HG03457 (cell line): Measurements from ENCODE around the gene PCNX2.
"Not testable (repeated sequence)": the region's sequence is repeated elsewhere in the genome, so short reads cannot be mapped to it uniquely, and the experiment has no call there.

Experiments used
- ATAC-seq: cut with Tn5 transposase; IDR thresholded peaks from one replicate; pipeline ENCODE4 v1.9.1; 2021; ENCODE audit warnings: moderate number of reproducible peaks; ENCODE audit not compliant: unreplicated experiment

The PCNX2 gene

GRCh38 chr1:233080827-233081226 lies 214.7 kb downstream of the PCNX2 start:
- not testable (repeated sequence) for ATAC-seq

- ATAC-seq = no peak
Observed at GRCh38 chr1:233080286-233080685, 215.2 kb downstream of the PCNX2 start.

DNA sequence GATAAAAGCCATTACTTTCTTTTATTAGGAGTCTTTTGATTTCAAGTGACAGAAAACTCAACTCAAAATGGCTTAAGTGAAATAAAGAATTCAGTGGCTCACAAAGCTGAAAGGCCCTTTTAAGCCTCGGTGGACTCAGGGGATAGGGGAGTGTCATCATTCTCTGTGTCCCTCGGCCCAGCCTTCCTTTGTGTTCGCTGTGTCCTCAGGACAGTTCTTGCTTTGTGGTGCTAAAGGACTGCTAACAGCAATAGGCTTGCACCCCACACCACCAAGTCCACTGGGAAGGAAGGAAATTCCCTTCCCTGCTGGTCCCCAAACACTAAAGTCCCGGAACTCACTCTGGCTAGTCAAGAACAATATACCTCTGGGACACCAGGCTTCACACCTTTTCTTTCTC lies 216.0 kb downstream of the PCNX2 start:
- ATAC-seq = no peak

DNA sequence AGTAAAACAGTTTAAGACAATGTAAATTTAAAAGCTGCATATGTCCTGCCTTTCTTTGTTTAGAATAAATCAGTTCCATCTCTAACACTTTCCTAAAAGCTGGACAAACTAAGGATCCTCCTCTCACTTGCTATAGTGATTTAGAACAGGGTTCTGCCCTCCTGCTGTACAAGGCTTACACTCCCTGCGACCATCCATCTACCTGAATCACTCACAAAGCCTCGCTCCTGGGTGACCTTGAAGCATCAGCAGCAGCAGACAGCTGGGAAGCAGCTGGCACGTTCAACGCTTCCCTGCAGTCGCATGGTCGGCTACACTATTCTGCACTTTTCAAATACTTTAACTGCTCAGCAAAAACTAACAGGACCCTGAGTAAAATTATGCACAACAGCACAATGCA lies 217.1 kb downstream of the PCNX2 start:
- ATAC-seq = no peak

DNA sequence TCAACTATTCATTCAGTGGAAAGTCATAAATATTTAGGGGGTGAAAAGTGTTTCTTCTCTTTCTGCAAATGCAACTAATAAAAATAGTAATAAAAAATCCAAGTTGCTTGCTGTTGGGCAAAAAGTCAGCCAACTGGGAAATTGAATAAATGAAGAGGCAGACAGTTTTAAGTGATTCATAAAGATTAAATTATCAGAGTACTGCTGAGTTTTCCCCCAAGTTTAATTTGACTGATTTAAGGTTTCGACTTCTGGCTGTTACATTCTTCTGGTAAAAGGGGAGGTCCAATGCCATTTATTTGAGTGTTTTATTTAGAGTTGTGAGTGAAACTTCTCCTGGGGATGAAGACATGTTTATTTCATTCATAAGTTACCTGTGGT lies 219.6 kb downstream of the PCNX2 start:
- no peak for ATAC-seq

DNA sequence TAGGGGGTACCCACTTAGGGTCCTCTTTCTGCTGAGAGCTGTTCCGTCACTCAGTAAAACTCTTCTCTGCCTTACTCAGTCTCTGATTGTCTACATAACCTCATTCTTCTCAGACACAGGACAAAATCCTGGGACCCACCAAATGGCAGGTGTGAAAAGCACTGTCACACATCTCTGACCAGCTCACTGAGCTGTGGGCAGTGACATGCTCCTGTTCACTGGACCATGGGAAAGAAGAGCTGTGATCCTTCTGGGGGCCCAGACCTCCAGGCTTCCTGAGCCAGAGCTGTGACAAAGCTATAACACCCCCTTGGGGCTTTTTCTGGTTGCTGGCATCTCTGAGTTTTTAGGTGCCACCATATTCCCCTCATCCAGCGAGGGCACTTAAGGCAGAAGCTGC lies 229.4 kb downstream of the PCNX2 start:
- ATAC-seq = no peak

DNA sequence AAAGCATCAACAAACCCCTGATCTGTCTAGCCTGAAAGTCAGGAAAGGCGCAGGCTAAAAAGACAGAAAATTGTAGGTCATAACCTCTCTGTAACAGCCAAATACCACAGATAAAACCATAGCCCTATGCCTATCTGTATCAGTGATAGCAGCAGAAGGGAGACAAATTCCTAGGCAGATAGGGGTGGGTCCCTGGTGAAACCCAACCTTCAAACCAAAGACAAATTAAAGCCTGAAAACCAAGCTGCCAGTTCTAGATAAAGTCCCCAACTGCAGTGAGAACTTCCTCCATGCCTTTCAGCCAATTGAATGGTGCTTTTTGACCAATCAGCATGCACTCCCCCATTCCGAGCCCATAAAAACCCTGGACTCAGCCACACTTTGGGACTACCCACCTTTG lies 229.8 kb downstream of the PCNX2 start:
- ATAC-seq = no peak

DNA sequence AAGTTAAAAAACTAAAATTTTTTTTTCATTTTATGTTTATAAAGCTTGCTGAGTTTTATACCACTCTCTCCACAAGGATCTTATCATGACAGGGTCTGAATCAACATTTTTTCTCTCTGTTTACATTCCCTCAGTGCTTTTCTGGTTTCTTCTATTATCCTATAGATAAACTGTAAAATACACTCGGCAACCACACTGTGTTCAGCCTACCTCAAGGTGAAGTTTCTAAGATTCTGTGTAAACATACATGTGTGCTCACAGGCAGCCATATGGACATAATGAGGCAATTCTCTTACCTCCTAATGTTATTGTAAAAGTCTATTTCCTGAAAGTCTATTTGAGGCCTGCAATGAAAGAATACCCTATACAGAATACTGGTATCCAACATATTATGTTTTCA lies 230.5 kb downstream of the PCNX2 start:
- ATAC-seq = no peak

DNA sequence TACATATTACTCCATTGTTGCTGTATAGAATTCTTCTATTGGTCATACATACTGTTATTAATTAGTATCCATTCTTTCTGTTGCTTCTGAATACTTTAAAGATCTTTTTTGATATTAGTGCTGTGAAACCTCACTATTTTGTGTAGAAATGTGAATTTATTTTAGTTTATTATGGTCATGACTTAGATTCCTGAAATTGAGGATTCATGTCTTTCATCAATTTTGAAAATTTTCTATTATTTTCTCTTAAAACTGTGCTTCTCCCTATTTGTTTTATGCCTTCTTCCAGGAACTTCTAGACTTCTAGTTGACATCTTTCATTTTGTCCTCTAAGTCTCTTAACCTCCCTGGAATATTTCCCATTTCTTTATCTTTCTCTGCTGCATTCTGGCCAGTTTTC lies 232.1 kb downstream of the PCNX2 start:
- ATAC-seq = no peak

DNA sequence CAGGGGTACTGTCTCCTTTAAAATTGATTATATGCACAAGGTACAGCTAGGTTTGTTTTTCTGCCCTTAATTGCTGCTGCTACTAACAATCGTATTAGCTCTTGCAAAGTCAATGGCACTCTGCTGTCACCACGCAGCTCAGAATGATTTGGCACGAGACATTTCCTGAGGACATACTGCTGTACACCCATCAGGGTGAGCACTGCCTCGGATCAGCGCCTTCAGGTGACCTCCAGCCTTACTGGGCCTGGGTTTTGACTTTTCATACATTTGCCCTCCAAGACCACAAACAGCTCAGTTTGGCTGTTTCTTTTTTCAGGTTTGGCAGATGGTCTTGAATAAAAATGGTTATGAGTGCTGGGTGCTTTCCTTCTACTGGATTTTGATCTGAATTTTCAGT lies 234.3 kb downstream of the PCNX2 start:
- ATAC-seq = no peak

DNA sequence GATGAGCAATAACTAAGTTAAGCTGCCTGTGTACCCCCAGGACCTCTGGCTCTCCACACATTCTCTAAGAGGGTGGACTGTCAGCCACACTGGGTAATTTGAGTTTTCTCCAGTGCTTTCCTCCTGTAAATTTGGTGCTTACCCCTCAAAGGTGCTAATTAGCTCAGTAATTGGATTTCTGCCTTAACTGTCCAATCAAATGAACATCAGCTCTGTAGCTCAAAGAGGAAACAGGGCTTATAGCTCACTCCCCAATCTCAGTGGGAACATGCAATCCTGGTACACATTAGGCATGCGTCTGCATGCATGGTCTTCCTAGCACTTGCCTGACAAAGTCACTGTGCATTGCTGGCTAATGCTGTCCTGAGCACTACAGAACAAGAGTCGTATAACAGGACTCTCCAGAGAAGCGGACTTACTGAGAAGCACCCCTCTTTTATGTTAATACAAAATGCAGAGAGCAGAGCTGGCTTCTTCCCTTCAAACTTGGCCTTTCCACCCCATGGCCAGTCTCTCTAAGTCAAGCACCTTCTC lies 235.0 kb downstream of the PCNX2 start:
- no peak for ATAC-seq

DNA sequence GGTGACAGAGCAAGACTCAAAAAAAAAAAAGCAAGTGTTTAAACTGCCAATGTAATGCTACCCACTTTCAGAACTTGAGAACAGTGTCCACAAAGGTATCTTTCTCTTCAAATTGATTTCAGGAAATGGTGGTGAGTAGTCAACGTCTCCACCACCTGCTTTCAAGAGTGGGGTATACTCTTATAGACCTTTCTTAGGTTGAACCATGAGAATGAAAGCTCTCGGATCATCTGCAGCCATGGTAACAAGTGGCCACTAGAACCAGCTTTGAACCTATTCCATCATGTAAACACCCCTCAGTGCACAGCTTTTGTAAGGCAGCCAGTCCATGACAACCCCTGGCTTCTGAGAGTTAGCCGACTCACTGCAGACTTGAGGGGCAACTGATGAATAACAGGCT lies 237.7 kb downstream of the PCNX2 start:
- no peak for ATAC-seq

DNA sequence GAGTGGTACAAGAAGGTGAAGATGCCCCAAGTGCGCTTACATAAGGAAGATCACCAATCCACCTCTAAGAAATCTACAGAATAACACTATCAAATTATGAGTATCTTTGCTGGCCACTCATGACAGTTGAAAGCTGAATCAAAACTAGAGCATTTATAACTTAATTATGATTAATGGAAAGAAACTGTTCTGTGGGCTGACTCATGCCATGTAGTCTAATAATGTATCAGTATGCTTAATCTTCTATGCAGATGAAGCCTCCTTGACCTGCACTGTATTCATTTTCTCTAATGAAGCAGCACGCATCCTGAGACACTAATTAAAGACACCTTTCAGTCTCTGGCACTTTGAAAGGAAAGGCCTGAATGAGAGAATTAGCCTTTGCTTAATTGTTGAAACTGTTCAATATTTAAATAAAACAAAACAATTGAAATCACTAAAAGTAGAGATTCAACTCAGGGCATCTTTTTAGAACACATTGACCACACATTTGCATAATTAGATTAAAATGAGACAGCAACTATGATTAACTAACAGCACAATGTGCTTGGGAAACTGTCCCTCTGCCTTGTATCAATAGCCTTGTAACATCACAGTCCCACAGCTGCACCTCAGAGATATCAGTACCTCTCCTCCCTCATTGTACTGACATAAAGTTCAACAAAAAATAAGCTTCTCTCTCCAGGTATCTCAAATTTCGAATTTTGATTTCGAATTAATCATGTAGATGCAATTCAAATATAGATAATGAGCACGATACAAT lies 239.5 kb downstream of the PCNX2 start:
- ATAC-seq = no peak

- ATAC-seq = no peak
Observed at GRCh38 chr1:233045588-233045987, 249.9 kb downstream of the PCNX2 start.

GRCh38 chr1:233042834-233043233 lies 252.7 kb downstream of the PCNX2 start:
- ATAC-seq = no peak

DNA sequence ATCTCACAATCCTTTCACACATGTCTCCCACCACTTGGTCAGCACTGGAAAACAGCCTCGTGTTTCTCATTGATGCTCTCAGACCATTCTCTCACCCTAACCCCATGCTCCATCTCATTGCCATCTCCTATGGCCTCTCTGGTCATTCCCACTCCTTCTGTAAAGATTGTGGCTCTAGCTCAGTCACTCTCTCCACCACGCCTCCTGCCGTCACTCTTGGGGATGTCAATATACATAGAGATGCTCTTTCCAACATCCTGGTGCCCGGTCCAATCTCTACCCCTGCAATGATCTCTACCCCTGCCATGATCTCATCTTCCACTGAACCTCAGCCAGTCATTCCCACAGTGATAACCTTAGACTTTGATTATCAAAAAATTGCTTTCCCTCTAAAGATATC lies 255.0 kb downstream of the PCNX2 start:
- ATAC-seq = no peak

- no peak for ATAC-seq
Observed at GRCh38 chr1:233038581-233038980, 256.9 kb downstream of the PCNX2 start.

GRCh38 chr1:233037843-233038242 lies 257.7 kb downstream of the PCNX2 start:
- no peak for ATAC-seq

- no peak for ATAC-seq
Observed at GRCh38 chr1:233034836-233035235, 260.7 kb downstream of the PCNX2 start.

- no peak for ATAC-seq
Observed at GRCh38 chr1:233033361-233033760, 262.2 kb downstream of the PCNX2 start.

DNA sequence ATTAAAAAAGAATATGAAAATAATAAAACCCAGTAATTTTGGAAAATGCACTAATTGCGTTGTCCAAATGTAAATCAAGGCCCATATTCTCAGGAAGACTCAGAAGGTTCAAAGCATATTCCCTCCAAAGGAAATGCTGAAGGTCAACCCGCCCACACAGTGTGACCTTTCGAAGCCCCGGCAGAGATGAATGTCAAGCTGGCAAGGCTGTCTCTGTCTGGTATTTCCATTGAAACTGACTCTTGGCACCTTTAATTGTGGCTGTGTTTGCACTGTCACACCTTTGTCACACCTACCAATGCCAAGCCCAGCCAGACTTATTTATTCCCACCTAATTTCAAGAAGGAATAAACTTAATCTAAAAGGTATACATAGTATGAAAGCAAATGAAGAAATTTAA lies 262.6 kb downstream of the PCNX2 start:
- no peak for ATAC-seq

DNA sequence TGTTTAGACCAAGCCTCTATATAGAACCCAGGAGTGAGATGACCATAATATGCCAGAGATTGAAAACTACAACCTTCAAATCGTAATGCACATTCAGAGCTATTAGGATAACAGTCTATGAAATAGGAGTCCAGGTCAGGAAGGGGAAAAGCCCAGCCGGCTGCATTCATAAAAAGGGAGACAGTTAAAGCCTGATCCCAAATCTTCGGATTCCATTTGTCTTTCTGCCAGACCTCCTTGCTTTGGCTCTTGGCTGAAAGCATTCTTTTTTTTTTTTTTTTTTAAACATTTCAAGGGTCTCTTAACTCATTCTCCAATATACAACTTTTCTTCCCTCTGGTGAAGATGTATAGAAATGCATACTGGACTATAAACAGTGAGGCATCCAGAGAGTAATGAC lies 264.0 kb downstream of the PCNX2 start:
- ATAC-seq = no peak

- no peak for ATAC-seq
Observed at GRCh38 chr1:233027046-233027445, 268.5 kb downstream of the PCNX2 start.
